T-helper 9 cell (primary cell): ENCODE measurements around the gene CRIP3.
A peak's percentile ranks its signal among the peaks of the same experiment; 100 is the strongest.
"Not testable (repeated sequence)": the region's sequence is repeated elsewhere in the genome, so short reads cannot be mapped to it uniquely, and the experiment has no call there.

Experiments used
- DNase-seq: peaks from one replicate; pipeline ENCODE4 v3.0.0-alpha.2; 2020
- total RNA-seq, 2 donors: gene quantifications; one replicate each; lab custom pipeline; 2026; lab: John Stamatoyannopoulos, UW

Gene CRIP3
- 0 to 0.24 reads per million in 2 donors for total RNA-seq

DNA sequence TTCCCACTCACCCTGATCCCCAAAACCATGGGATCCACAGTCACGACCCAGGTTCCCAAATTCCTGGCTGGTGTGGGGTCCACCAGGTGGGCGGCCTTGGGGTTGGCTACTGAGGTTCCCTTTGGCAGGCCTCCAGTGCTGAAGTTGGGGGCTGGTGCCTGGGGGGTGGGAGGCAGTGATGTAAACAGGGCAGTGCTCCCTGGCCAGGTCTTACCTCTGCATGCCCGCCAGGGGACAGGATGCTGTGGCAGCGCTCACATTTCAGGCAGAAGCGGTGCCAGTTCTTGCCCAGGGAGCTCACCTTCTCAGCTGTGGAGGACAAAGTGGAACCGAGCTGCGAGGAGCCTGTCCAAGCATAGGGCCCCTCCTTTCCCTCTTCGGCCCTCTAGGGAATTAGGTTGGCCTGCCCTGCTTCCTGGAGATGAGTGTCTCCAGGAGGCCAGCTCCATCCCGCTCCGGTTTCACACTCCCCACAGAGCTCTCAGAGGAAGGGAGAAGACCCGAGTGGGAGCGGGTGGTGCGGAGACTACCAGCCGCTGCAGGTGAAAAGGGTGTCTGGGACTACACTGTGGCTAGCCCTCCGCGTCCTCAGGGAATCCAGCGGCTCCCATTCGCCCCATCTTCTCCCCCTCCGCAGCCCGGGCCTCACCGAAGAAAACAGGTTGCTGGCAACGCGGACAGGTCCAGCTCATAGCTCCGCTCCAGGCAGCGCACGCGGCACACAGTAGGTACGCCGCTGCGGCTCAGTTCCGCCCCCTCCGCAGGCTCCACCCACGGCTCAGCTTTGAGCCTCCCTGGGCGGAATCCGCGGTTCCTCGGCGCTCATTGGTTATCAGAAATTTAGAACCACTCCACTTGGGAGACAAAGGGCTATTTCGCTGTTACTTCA lies at the start of gene CRIP3:
CRIP3 (minus strand) TSS at position 726 of the 889 bp plus-strand sequence; CDS start at position 692, 34 bp downstream.
- peak; percentile 23 for DNase-seq

- no peak for DNase-seq
These were observed 47.4 kb upstream of the CRIP3 start for GRCh38 chr6:43355862-43356590.

GRCh38 chr6:43351951-43352350 lies 43.3 kb upstream of the CRIP3 start:
- not testable (repeated sequence) for DNase-seq

GRCh38 chr6:43347444-43347843 lies 38.8 kb upstream of the CRIP3 start:
- no peak for DNase-seq

DNA sequence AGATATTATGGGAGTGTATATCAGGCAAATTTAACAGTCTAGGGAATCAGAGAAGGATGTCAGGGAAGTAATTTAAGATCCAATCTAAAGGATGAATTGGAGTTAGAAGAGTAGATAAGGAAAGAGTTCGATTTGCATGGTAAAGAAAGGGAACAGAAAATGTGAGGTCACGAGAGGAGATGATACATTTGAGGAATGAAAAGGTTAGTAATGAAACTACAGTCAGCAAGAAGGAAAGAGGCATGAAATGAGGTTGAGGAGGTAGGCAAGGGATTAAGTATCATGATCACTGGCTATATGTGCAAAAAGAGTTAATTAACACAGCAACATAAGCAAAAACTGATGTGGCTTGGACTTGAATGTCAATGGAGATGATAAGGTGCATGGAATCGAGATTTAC lies 38.4 kb upstream of the CRIP3 start:
- DNase-seq = no peak

GRCh38 chr6:43346243-43346642 lies 37.6 kb upstream of the CRIP3 start:
- DNase-seq = not testable (repeated sequence)

GRCh38 chr6:43339168-43339567 lies 30.5 kb upstream of the CRIP3 start:
- DNase-seq = no peak

DNA sequence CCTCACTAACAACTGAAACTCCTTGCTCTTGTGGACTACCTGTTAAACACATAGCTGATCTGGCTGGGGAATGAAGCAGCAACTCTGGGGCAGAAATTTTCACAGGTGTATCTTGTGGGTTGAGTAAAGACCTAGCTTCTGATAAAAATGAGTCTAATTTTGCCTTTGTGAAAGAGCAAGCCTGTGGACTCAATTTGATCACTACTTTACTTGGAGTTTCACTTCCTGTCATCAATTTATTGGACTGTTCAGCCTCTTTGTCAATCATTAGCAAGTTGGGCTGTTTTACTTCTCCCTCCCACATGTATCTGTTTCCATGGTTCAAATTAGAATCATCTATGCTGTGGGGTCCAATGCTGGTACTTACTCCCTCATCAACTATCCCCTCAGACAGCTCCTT lies 29.6 kb upstream of the CRIP3 start:
- DNase-seq = no peak

GRCh38 chr6:43336382-43336781 lies 27.8 kb upstream of the CRIP3 start:
- DNase-seq = no peak

DNA sequence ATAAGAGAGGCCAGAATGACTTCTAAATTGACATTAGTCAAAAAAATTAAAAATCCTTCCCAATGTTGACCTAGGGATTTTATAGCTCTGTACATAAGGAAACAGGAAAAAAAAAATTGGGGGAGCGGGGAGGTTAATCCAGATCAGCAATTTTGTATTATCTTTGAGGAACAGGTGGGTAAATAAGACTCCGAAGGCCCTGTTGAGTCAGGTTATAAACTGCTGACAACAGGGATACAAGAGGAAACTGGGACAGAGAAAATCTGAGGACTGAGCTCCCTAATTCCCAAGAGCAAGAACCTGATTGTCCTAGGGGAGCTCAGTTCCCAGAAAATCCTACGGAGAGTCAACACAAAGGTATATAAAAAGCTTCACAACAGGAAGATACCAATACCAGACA lies 26.8 kb upstream of the CRIP3 start:
- no peak for DNase-seq

- no peak for DNase-seq
These were observed 26.0 kb upstream of the CRIP3 start for GRCh38 chr6:43334466-43335095.

DNA sequence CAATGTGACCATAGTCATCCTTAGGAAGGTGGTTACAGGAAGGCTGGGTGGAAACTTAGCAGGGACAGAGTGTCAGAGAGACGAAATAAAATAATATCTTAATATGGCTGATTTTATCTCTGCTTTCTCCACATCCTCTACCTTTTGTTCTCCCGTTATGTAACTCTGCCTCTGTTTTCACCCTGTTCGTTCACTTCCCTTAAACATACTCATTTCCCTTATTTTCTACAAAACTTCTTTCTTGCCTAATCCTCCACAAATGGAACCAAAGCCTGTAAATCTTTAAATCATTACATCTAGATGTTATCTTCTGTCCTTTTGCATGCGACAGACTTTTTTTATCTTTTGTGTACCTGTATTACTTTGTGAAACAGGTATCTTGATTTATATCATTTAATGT lies 23.3 kb upstream of the CRIP3 start:
- no peak for DNase-seq

GRCh38 chr6:43331470-43331869 lies 22.8 kb upstream of the CRIP3 start:
- no peak for DNase-seq

DNA sequence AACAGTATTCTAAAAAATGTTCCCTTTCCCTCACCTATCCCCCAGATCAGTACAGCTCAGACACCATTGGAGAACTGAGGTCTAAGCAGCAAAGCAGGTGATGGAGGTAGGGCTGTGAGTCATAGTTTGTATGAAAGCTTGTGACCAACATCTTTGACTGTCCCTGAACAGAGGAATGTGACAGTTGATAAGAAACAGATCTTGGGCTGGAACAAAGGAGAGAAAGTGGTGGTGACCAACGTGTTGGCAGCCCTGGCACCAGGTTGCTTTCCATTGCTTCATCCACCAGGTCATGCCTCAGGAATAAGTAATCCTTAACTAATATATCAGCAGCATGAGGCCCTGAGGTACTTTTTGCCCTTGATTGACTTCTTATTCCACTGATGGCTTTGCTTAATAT lies 19.9 kb upstream of the CRIP3 start:
- DNase-seq = no peak

DNA sequence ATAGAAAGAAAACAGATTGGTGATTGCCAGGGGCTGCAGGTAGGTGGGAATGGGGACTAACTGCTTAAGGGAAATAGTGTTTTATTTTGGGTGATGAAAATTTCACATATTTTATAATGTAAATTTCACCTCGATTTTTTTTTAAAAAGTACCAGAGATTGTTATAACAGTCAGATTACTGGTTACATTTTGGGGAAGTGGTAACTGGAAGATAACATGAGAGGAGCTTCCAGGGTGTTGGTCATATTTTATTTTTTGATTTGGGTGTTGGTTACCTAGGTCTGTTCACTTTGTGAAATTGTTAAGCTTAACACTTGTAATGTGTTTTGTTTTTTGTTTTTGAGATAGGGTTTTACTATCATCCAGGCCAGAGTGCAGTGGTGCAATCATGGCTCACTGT lies 17.2 kb upstream of the CRIP3 start:
- no peak for DNase-seq

DNA sequence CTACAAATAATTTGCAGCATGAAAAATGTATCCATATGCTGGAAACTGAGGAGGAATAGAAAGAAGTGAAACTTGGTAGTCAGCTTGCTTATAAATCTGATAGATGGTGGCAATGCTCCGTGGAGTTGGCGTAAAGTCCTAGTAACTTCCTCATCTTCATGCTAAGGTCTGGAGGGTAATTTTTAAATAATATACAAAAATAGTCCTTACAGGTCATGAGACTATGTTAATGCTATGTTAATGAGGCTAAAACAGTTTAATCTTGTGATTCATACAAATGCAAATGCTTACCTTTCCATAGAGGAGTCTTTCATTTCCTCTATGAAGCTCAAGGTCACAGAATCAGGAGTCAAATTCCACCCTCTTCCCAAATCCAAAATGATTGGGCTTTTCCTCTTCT lies 9.4 kb upstream of the CRIP3 start:
- no peak for DNase-seq

DNA sequence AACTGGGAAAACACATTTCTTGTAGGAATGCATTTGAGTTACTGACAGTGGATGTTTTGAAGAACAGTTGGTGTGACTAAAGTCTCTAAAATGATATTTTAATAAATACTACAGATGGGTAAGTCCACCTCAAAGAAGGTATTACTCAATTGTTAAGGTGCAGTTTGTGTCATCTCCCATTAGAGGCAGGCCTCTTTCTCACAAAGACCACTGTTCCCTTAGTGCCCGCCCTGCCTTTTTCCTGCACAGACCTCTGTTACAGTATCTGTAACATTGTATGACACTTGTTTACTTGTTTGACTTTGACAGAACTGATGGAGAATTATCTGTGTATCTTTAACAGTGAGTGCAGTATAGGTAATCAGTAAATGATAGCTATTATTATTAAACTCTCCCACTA lies 5.2 kb upstream of the CRIP3 start:
- no peak for DNase-seq

DNA sequence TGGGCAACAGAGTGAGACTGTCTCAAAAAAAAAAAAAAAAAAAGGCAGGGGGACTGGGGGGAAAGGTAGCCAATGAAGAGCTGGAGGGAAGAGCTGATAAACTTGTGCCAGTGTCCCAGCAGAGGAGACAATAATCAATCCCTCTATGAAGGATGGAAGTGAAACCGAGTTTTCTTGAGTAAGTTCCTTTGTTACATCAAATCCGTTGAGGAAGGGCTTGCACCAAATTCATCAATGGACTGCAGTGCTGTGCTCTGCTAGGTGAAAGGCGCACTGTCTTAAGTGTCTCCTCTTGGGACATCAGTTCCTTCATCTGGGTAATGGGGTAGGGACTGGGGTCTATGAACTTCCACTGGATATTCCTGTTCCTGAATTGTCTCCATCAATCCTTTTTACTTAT lies 3.0 kb upstream of the CRIP3 start:
- no peak for DNase-seq

DNA sequence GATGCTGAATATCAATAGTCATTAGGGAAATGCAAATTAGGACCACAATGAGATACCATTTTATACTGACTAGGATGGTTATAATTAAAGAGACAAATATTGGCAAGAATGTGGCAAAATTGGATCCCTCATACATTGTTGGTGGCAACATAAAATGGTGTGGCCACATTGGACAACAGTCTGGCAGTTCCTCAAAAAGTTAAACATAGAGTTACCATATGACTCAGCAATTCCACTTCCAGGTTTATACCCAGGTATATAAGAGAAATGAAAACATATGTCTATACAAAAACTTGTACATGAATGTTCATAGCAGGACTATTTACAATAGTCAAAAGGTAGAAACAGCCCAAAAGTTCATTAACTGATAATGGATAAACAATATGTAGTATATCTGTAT lies 2.0 kb upstream of the CRIP3 start:
- DNase-seq = no peak

GRCh38 chr6:43310134-43310533 lies 1.5 kb upstream of the CRIP3 start:
- DNase-seq = no peak

- no peak for DNase-seq
These were observed 408 bp upstream of the CRIP3 start for GRCh38 chr6:43308990-43309477.

DNA sequence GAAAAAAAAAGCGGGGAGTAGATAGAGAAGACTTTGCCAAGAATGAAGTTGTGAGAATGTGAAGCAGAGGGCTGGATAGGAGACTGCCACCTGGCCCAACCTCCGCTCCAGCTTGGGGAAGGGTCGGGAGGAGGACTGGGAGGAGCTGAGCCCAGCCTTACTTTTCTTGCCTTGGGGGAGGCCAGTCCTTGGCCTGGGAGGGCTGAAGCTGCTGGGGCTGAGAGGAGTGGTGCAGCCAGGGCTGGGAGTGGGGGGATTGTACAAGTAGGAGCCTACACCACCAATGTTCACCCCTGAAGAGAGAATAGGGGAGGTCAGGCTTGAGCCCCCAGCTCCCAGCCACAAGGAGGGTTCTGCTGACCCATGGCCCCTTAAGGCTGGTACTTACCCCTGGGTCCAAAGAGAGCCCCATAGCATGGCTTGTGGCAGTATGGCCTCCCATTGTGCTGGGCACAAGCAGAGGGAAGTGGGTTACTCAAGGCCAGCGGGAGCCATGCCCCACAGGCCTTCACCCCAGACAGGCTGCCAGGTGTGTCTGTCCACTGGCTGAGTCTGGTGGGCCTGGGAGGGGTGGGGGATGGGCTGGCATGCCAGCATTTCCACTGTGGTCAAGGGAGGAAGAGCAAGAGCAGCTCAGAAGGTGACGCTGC lies 1.1 kb downstream of the CRIP3 start:
- no peak for DNase-seq

DNA sequence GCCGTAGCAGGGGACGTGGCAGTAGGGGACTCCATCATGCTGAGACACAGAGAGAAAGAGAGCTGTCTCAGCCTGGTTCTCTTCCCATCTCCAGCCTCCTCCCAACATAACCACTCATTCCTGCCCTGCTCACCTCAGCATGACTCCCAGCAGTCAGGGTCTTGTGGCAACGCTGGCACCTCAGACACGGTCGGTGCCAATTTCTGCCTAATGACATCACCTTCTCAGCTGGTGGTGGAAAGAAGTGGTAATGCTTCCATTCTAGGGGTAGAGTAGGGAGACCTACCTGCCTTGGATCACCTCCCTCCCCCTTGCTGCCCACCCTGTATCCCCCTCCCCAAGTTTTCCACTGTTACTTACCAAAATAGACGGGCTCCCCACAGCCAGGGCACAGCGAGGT lies 2.5 kb downstream of the CRIP3 start:
- no peak for DNase-seq
